Thymus (tissue), 11 donors: ENCODE data around the gene GPC6. TPM values are rescaled to one million over a fixed set of nuclear protein-coding genes. Genes with fewer than 3 reads are reported as not detected.

ENCODE experiments used
- DNase-seq, 9 donors: peaks; one replicate each; pipeline ENCODE4 v3.0.0-alpha.2; 2013; ENCODE audit warnings: low spot score in 9 of 9, low read depth in 6 of 9, missing footprints in 1 of 9
- H3K27ac ChIP-seq, 2 donors: one replicate each; pipeline ENCODE4 v1.5.1; 2013; ENCODE audit warnings: control low read depth in 1 of 2, low read depth in 1 of 2, low read length in 1 of 2, mild to moderate bottlenecking in 1 of 2, moderate library complexity in 1 of 2
- H3K27me3 ChIP-seq, 2 donors: one replicate each; pipeline ENCODE4 v1.5.1; 2013; ENCODE audit warnings: low read length in 1 of 2; ENCODE audit not compliant: control insufficient read depth in 2 of 2, insufficient read depth in 1 of 2
- H3K36me3 ChIP-seq, 2 donors: one replicate each; pipeline ENCODE4 v1.5.1; 2013; ENCODE audit warnings: low read length in 1 of 2, mild to moderate bottlenecking in 1 of 2, moderate library complexity in 1 of 2; ENCODE audit not compliant: control insufficient read depth in 2 of 2, insufficient read depth in 2 of 2
- H3K4me1 ChIP-seq, 2 donors: one replicate each; pipeline ENCODE4 v1.5.1; 2013; ENCODE audit warnings: low read length in 2 of 2; ENCODE audit not compliant: control insufficient read depth in 2 of 2, insufficient read depth in 2 of 2
- H3K4me3 ChIP-seq, 2 donors: one replicate each; pipeline ENCODE4 v1.5.1; 2013; ENCODE audit warnings: low read length in 2 of 2, control low read depth in 1 of 2, mild to moderate bottlenecking in 1 of 2
- H3K9me3 ChIP-seq, 2 donors: one replicate each; pipeline ENCODE4 v1.5.1; 2013; ENCODE audit warnings: low read length in 1 of 2, mild to moderate bottlenecking in 1 of 2; ENCODE audit not compliant: control insufficient read depth in 2 of 2, insufficient read depth in 1 of 2
- WGBS: extraction: QIAGEN DNeasy Blood & Tissue Kit; methylation state at CpG from one replicate; pipeline ENCODE4 v1.1.7; 2013; 5-methylcytosine and 5-hydroxymethylcytosine counted together
- polyA plus RNA-seq: library from polyadenylated mRNA; stranded (reverse); fragments of 200-250 nt; gene quantifications from one replicate; pipeline ENCODE4 v1.2.3, GENCODE V29; 2013
- total RNA-seq: library from RNA; stranded (reverse); fragments of 120-200 nt; gene quantifications from one replicate; pipeline ENCODE4 v1.2.4, GENCODE V29; 2013
- donor health status: healthy.

Gene GPC6
- total and polyA plus RNA-seq, 2 donors = 1.1 to 6.9 TPM

DNA sequence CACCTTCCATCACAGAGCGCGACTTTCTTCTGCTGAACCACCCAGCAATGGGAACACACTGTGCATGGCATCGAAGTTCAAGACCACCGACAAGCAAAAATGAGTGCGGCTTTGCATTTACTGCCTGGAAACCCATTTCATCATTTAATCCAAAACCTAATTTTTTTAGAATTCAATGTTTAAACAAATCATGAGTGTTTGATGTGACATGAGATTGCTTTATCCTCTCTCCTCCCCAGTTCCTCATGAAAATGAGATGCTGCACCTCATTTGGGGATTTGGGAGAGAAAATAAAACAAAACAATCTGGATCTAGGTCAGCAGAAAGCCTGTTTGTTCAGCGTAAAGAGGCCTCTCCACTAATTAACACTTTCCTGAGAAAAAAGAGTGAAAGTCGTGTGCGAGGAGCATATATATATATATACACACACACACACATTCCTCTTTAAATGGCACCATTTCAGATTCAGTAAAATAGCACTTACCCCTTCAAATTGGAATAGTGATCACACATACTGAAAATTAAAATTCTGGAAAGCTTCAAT lies 1126.6 kb downstream of the GPC6 start:
- WGBS = 98% methylated on average over 8 of the region's 8 CpGs
- no peaks in the 10 kb centered on the region for H3K9me3 ChIP-seq
- no peak for DNase-seq
- no peaks in the 10 kb centered on the region for H3K27me3 ChIP-seq
- no peak overlapping the region for H3K27ac ChIP-seq
- H3K4me1 ChIP-seq = peaks cover 0 to 5% of the 10 kb centered on the region in 2 donors
- no peaks in the 10 kb centered on the region for H3K36me3 ChIP-seq
- H3K4me3 ChIP-seq = no peak overlapping the region

DNA sequence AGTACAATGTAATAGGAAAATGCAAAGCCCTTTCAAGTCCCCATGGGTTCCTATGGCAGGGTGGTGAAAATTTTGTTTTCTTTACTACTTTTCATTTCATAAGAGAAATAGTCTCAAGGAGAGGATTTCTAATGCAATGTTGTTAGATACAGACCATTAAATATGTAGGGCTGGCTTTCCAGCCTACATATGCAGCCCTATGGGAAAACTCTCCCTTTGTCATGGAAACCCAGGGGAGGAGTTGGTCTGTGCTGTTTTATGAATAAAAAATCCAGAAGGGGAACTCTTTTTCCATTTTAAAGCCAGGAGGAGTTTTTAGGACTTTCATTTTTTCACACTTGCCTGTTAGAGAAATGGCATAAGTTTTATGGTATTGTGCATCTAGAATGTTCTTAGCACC lies 1133.3 kb downstream of the GPC6 start:
- no peaks in the 10 kb centered on the region for H3K9me3 ChIP-seq
- no peaks in the 10 kb centered on the region for H3K36me3 ChIP-seq
- H3K27ac ChIP-seq = no peak overlapping the region
- no peaks in the 10 kb centered on the region for H3K27me3 ChIP-seq
- no peak for DNase-seq
- no peak overlapping the region for H3K4me3 ChIP-seq
- no peaks in the 10 kb centered on the region for H3K4me1 ChIP-seq

- DNase-seq = peak; percentile 50 to 91 (median 85)
- Histone ChIP-seq H3K36me3 (no peaks in the 10 kb centered on the region), H3K9me3 (no peaks in the 10 kb centered on the region), H3K4me3 (no peak overlapping the region), H3K27ac (no peak overlapping the region), H3K4me1 (no peaks in the 10 kb centered on the region), H3K27me3 (no peaks in the 10 kb centered on the region)
- WGBS = under 1% methylated on average over 4 of the region's 4 CpGs
Measured at GRCh38 chr13:94362411-94362909, 1135.9 kb downstream of the GPC6 start.

GRCh38 chr13:94366677-94367076 lies 1140.1 kb downstream of the GPC6 start:
- Histone ChIP-seq H3K9me3 (no peaks in the 10 kb centered on the region), H3K36me3 (no peaks in the 10 kb centered on the region), H3K27me3 (no peaks in the 10 kb centered on the region), H3K4me1 (no peaks in the 10 kb centered on the region), H3K4me3 (no peak overlapping the region), H3K27ac (no peak overlapping the region)
- 94% methylated on average over 4 of the region's 4 CpGs for WGBS
- DNase-seq = no peak

DNA sequence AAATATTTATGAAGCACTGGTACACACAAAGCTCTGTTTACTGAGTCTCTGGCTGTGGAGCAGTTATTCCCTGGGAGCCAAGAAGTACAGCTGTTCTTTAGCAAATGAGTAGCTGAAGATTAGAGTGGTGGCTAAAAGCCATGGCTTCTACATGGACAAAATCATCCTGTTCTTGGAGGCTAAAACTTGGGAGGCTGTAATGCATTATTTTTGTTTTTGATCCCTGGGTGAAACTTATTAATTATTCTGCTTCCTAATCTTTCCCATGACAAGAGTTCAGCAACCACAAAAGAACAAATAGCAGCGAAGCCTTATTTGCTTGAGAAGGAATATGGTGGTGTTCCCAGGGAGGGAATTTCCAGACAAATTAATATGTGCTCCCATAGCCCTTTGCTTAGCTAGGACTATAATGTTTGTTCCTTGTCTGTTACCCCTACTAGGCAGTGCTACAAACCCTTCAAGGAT lies 1143.4 kb downstream of the GPC6 start:
- Histone ChIP-seq H3K36me3 (no peaks in the 10 kb centered on the region), H3K9me3 (no peaks in the 10 kb centered on the region), H3K27me3 (no peaks in the 10 kb centered on the region), H3K4me3 (no peak overlapping the region), H3K4me1 (no peaks in the 10 kb centered on the region), H3K27ac (no peak overlapping the region)
- no peak for DNase-seq
- WGBS = 95% methylated on average over 1 of the region's 1 CpG

DNA sequence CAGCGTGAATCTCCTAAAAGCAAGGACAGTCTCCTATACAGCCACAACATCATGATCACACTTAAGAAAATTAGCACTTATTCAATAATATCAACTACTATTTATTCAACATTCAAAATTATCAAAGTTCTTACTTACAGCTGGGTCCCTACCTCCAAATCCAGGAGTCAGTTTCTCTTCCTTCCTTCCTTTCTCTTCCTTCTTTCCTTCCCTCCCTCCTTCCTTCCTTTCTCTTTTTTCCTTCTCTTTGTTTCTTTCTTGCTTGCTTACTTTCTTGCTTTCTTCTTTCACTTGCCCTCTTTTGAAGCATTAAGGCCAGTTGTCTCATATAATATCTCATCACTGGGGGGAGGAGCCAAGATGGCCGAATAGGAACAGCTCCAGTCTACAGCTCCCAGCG lies 1145.2 kb downstream of the GPC6 start:
- H3K4me1 ChIP-seq = no peaks in the 10 kb centered on the region
- H3K4me3 ChIP-seq = no peak overlapping the region
- 97% methylated on average over 3 of the region's 3 CpGs for WGBS

DNA sequence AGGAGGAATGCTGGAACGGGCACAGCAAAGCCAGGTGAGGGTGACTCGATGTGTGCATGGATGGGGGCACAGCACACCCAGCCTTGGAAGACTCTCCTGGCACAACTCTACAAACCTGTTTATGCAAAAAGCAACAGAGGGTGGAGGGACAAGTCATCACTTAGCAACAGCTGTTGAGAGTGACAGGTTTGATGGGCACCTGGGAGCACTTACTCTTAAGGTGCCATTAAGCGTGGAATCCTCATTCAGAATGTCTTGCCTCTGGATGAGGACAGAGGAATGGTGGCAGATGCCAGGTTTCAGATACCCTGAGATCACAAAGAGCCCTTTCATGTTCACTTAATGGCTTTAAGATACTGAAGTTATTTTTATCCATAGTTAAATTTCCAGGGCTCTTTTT lies 1155.9 kb downstream of the GPC6 start:
- Histone ChIP-seq H3K4me1 (no peaks in the 10 kb centered on the region), H3K27ac (no peak overlapping the region), H3K36me3 (no peaks in the 10 kb centered on the region), H3K4me3 (no peak overlapping the region), H3K27me3 (no peaks in the 10 kb centered on the region), H3K9me3 (no peaks in the 10 kb centered on the region)
- no peak for DNase-seq
- 92% methylated on average over 3 of the region's 3 CpGs for WGBS

More for the DNA sequence above, 1145.2 kb downstream of the GPC6 start:
- Histone ChIP-seq H3K27ac (no peak overlapping the region), H3K36me3 (no peaks in the 10 kb centered on the region), H3K27me3 (no peaks in the 10 kb centered on the region), H3K9me3 (no peaks in the 10 kb centered on the region)
- DNase-seq = no peak

- Histone ChIP-seq H3K36me3 (no peaks in the 10 kb centered on the region), H3K4me1 (no peaks in the 10 kb centered on the region), H3K27me3 (no peaks in the 10 kb centered on the region), H3K9me3 (no peaks in the 10 kb centered on the region), H3K4me3 (no peak overlapping the region), H3K27ac (no peak overlapping the region)
- 85% methylated on average over 5 of the region's 5 CpGs for WGBS
- no peak for DNase-seq
Measured at GRCh38 chr13:94382960-94383359, 1156.4 kb downstream of the GPC6 start.

- DNase-seq = no peak
- H3K27me3 ChIP-seq = no peaks in the 10 kb centered on the region
- WGBS = 98% methylated on average over 2 of the region's 2 CpGs
- H3K27ac ChIP-seq = no peak overlapping the region
- H3K9me3 ChIP-seq = no peaks in the 10 kb centered on the region
- H3K4me1 ChIP-seq = no peaks in the 10 kb centered on the region
- H3K36me3 ChIP-seq = no peaks in the 10 kb centered on the region
- H3K4me3 ChIP-seq = no peak overlapping the region
Measured at GRCh38 chr13:94384231-94384905, 1157.8 kb downstream of the GPC6 start.
